A549 (cell line): ENCODE measurements around the gene KRT40. TPM values are rescaled to one million over a fixed set of nuclear protein-coding genes. Genes with fewer than 3 reads are reported as not detected.

Experiments
- ATAC-seq, 2 experiments: fragments of 200-7000 bp in 1 of 2; fragments of >200 bp in 1 of 2; cut with Nextera tagmentation in 1 of 2; cut with Tn5 transposase in 1 of 2; 3 replicates each; pipeline versions ENCODE4 v1.8.0 to v1.9.1; 2018 to 2020; ENCODE audit warnings: mild to moderate bottlenecking in 1 of 2, moderate library complexity in 1 of 2
- CTCF ChIA-PET: fragments of 300-600 bp; sonication (Branson Sonifier 250); formaldehyde crosslinking; extraction: SDS; loops from one replicate; lab custom pipeline; 2021; ENCODE audit warnings: antibody characterized with exemption, inconsistent platforms; lab: Yijun Ruan, JAX
- POLR2A ChIA-PET: fragments of 350-600 bp; formaldehyde crosslinking; extraction: SDS; loops from one replicate; lab custom pipeline; 2021; ENCODE audit warnings: antibody characterized with exemption, inconsistent platforms; lab: Yijun Ruan, JAX
- DNase-seq, 2 experiments: peaks; one replicate each; pipeline versions ENCODE4 v3.0.0 to v3.0.0-alpha.2; 2011 to 2016; ENCODE audit warnings: low read depth in 1 of 2, low spot score in 1 of 2
- FAIRE-seq: peaks from 2 replicates; lab custom pipeline; 2011; peaks lifted over from hg19 to GRCh38; lab: Jason Lieb, UNC
- H3K27ac ChIP-seq, 2 experiments: fragments of >200 bp; sonication (Bioruptor Twin); formaldehyde crosslinking; 3 replicates each; pipeline ENCODE4 v1.5.1; 2016 to 2017
- H3K4me1 ChIP-seq: fragments of >200 bp; sonication (Bioruptor Twin); formaldehyde crosslinking; 3 replicates; pipeline ENCODE4 v1.6.1; 2016
- H3K4me2 ChIP-seq: fragments of >200 bp; sonication (Bioruptor Twin); formaldehyde crosslinking; 3 replicates; pipeline ENCODE4 v1.6.1; 2016
- H3K4me3 ChIP-seq: fragments of >200 bp; sonication (Bioruptor Twin); formaldehyde crosslinking; 3 replicates; pipeline ENCODE4 v1.5.1; 2016
- H3K9me3 ChIP-seq: fragments of >200 bp; sonication (Bioruptor Twin); formaldehyde crosslinking; 3 replicates; pipeline ENCODE4 v1.6.1; 2016
- BHLHE40 ChIP-seq: IDR thresholded peaks from 2 replicates; pipeline ENCODE4 v1.6.1; 2012; ENCODE audit warnings: low read depth, low read length, inconsistent platforms
- CBX2 ChIP-seq: fragments of 200-600 bp; sonication (generic); IDR thresholded peaks from 2 replicates; pipeline ENCODE4 v1.6.1; 2016; ENCODE audit warnings: low read depth, mild to moderate bottlenecking, borderline replicate concordance
- EHMT2 ChIP-seq: fragments of 200-600 bp; sonication (generic); IDR thresholded peaks from 2 replicates; pipeline ENCODE4 v1.6.1; 2016; ENCODE audit warnings: antibody characterized with exemption, low read depth, mild to moderate bottlenecking, moderate library complexity
- EP300 ChIP-seq, 2 experiments: fragments of >200 bp; sonication (Bioruptor Twin); formaldehyde crosslinking; IDR thresholded peaks; 2 replicates in 1 of 2; 3 replicates in 1 of 2; pipeline ENCODE4 v1.6.1; 2016 to 2017
- ESRRA ChIP-seq: fragments of 150-350 bp; IDR thresholded peaks from 2 replicates; pipeline ENCODE4 v1.6.1; 2014; ENCODE audit warnings: mild to moderate bottlenecking, low read length, borderline replicate concordance
- FOSB ChIP-seq: fragments of 250-450 bp; sonication (Bioruptor Pico); IDR thresholded peaks from 2 replicates; pipeline ENCODE4 v1.5.0; 2020; ENCODE audit warnings: mild to moderate bottlenecking, moderate library complexity
- FOXS1 ChIP-seq: fragments of 250-450 bp; sonication (Bioruptor Pico); IDR thresholded peaks from 2 replicates; pipeline ENCODE4 v1.5.0; 2020; ENCODE audit warnings: mild to moderate bottlenecking, moderate library complexity
- GATA3 ChIP-seq: IDR thresholded peaks from 2 replicates; pipeline ENCODE4 v1.6.1; 2012; ENCODE audit warnings: borderline replicate concordance
- HDAC2 ChIP-seq: fragments of 200-600 bp; sonication (generic); IDR thresholded peaks from 2 replicates; pipeline ENCODE4 v1.6.1; 2016
- HOXB13 ChIP-seq: fragments of 250-450 bp; sonication (Bioruptor Pico); IDR thresholded peaks from 2 replicates; pipeline ENCODE4 v1.5.0; 2020; ENCODE audit warnings: low read depth, mild to moderate bottlenecking, moderate library complexity
- JUN ChIP-seq, 2 experiments: fragments of >200 bp; sonication (Bioruptor Twin); formaldehyde crosslinking; IDR thresholded peaks; 2 replicates in 1 of 2; 3 replicates in 1 of 2; pipeline ENCODE4 v1.6.1; 2016 to 2017
- MAFK ChIP-seq: fragments of 450-650 bp; IDR thresholded peaks from 2 replicates; pipeline ENCODE4 v1.6.1; 2014; ENCODE audit not compliant: partially characterized antibody
- MAZ ChIP-seq: fragments of 150-350 bp; IDR thresholded peaks from 2 replicates; pipeline ENCODE4 v1.6.1; 2014; ENCODE audit warnings: antibody characterized with exemption, low read depth, low read length, borderline replicate concordance
- MYC ChIP-seq: IDR thresholded peaks from 2 replicates; pipeline ENCODE4 v1.6.1; 2012; ENCODE audit warnings: mild to moderate bottlenecking, inconsistent platforms, low read length, improper control_type of control experiment, borderline replicate concordance
- PHF8 ChIP-seq: fragments of 200-600 bp; sonication (generic); IDR thresholded peaks from 2 replicates; pipeline ENCODE4 v1.6.1; 2016; ENCODE audit warnings: low read depth, mild to moderate bottlenecking, antibody characterized with exemption, moderate library complexity, borderline replicate concordance
- POLR2AphosphoS2 ChIP-seq: conservative IDR thresholded peaks from 2 replicates; pipeline ENCODE4 v1.6.1; 2012; ENCODE audit warnings: low read length, improper control_type of control experiment, inconsistent platforms
- SREBF2 ChIP-seq: fragments of 450-650 bp; IDR thresholded peaks from 2 replicates; pipeline ENCODE4 v1.6.1; 2014; ENCODE audit warnings: mild to moderate bottlenecking, moderate library complexity
- ZNF302 ChIP-seq: fragments of 250-450 bp; sonication (Bioruptor Pico); IDR thresholded peaks from 2 replicates; pipeline ENCODE4 v1.9.0; 2021; ENCODE audit warnings: inconsistent platforms, mild to moderate bottlenecking, moderate library complexity
- WGBS: methylation state at CpG from one replicate; pipeline ENCODE4 v1.1.6; 2017; ENCODE audit errors: missing lambda C conversion rate; 5-methylcytosine and 5-hydroxymethylcytosine counted together
- polyA plus RNA-seq, 4 experiments: library from polyadenylated mRNA; depleted of rRNA in 3 of 4; stranded (reverse); fragments of >200 nt; fragmentation: RNase III in 1 of 4; extraction: RNeasy Plus Mini Kit Qiagen cat#74134 plus additional on column Dnase treatment in 1 of 4; gene quantifications; 2 replicates in 3 of 4; 3 replicates in 1 of 4; pipeline ENCODE4 v1.2.3, GENCODE V29; 2011 to 2017
- TF ChIP-seq, protein P1 (sequence below): IDR thresholded peaks from 2 replicates; pipeline ENCODE4 v1.6.1; 2012; ENCODE audit warnings: low read depth, borderline replicate concordance
- TF ChIP-seq, protein P2 (sequence below): fragments of 200-600 bp; sonication (generic); IDR thresholded peaks from 2 replicates; pipeline ENCODE4 v1.6.1; 2016; ENCODE audit warnings: antibody characterized with exemption, mild to moderate bottlenecking, moderate library complexity
- TF ChIP-seq, protein P3 (sequence below): fragments of 250-450 bp; sonication (Bioruptor Pico); IDR thresholded peaks from 2 replicates; pipeline ENCODE4 v1.5.0; 2021; ENCODE audit warnings: mild to moderate bottlenecking, moderate library complexity, borderline replicate concordance
- TF ChIP-seq, protein P4 (sequence below): fragments of 250-450 bp; sonication (Bioruptor Pico); IDR thresholded peaks from 2 replicates; pipeline ENCODE4 v1.5.0; 2020; ENCODE audit warnings: low read depth, mild to moderate bottlenecking, moderate library complexity
- TF ChIP-seq, protein P5 (sequence below): fragments of >200 bp; sonication (Bioruptor Twin); formaldehyde crosslinking; IDR thresholded peaks from 3 replicates; pipeline ENCODE4 v1.5.1; 2016

KRT40 gene
- polyA plus RNA-seq, 2 of the 4 experiments (the other 2 are of a cell fraction), result not detected

DNA sequence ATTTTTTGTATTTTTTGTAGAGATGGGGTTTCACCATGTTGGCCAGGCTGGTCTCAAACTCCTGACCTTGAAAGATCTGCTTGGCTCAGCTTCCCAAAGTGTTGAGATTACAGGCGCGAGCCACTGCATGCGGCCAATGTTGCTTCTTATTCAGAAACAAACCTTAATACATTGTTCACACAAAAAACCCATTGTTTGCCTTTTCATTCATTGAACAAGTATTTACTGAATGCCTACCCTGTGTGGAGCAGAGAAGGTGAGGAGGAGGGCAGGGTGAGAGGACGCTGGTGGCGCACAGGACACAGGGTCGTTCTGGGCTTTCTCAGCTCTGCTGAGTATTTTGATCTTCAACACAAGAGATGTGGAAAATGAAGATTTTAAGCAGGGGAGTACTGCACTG, 38.7 kb downstream of the KRT40 start:
- POLR2A ChIA-PET, result no interaction called here
- no peak overlapping the region for H3K27ac ChIP-seq
- 0 out of 3 replicates have a peak, but pooled peaks cover 5% of the 10 kb centered on the region for H3K4me1 ChIP-seq
- DNase-seq, result no peak
- no peak for ATAC-seq
- no peak overlapping the region for H3K4me2 ChIP-seq
- WGBS, result 83% methylated on average over 6 of the region's 6 CpGs
- TF ChIP-seq SREBF2 (no peak), MYC (no peak), HOXB13 (CRISPR knock-in tag) (no peak), EHMT2 (no peak), JUN (IDR thresholded peaks at IDR 0.05) (no peak), GATA3 (no peak), PHF8 (no peak), HDAC2 (no peak), MAZ (no peak)
- TF ChIP-seq, protein P1, sequence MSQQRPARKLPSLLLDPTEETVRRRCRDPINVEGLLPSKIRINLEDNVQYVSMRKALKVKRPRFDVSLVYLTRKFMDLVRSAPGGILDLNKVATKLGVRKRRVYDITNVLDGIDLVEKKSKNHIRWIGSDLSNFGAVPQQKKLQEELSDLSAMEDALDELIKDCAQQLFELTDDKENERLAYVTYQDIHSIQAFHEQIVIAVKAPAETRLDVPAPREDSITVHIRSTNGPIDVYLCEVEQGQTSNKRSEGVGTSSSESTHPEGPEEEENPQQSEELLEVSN, result no peak
- TF ChIP-seq, protein P2, sequence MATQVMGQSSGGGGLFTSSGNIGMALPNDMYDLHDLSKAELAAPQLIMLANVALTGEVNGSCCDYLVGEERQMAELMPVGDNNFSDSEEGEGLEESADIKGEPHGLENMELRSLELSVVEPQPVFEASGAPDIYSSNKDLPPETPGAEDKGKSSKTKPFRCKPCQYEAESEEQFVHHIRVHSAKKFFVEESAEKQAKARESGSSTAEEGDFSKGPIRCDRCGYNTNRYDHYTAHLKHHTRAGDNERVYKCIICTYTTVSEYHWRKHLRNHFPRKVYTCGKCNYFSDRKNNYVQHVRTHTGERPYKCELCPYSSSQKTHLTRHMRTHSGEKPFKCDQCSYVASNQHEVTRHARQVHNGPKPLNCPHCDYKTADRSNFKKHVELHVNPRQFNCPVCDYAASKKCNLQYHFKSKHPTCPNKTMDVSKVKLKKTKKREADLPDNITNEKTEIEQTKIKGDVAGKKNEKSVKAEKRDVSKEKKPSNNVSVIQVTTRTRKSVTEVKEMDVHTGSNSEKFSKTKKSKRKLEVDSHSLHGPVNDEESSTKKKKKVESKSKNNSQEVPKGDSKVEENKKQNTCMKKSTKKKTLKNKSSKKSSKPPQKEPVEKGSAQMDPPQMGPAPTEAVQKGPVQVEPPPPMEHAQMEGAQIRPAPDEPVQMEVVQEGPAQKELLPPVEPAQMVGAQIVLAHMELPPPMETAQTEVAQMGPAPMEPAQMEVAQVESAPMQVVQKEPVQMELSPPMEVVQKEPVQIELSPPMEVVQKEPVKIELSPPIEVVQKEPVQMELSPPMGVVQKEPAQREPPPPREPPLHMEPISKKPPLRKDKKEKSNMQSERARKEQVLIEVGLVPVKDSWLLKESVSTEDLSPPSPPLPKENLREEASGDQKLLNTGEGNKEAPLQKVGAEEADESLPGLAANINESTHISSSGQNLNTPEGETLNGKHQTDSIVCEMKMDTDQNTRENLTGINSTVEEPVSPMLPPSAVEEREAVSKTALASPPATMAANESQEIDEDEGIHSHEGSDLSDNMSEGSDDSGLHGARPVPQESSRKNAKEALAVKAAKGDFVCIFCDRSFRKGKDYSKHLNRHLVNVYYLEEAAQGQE, result no peak
- TF ChIP-seq, protein P3, sequence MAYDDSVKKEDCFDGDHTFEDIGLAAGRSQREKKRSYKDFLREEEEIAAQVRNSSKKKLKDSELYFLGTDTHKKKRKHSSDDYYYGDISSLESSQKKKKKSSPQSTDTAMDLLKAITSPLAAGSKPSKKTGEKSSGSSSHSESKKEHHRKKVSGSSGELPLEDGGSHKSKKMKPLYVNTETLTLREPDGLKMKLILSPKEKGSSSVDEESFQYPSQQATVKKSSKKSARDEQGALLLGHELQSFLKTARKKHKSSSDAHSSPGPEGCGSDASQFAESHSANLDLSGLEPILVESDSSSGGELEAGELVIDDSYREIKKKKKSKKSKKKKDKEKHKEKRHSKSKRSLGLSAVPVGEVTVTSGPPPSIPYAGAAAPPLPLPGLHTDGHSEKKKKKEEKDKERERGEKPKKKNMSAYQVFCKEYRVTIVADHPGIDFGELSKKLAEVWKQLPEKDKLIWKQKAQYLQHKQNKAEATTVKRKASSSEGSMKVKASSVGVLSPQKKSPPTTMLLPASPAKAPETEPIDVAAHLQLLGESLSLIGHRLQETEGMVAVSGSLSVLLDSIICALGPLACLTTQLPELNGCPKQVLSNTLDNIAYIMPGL (CRISPR knock-in tag), result no peak
- TF ChIP-seq, all 56 proteins: peak for 0
- no peak for FAIRE-seq
- Histone ChIP-seq H3K9me3 (no peaks in the 10 kb centered on the region), H3K4me3 (no peak overlapping the region)
- CTCF ChIA-PET, result no interaction called here

DNA sequence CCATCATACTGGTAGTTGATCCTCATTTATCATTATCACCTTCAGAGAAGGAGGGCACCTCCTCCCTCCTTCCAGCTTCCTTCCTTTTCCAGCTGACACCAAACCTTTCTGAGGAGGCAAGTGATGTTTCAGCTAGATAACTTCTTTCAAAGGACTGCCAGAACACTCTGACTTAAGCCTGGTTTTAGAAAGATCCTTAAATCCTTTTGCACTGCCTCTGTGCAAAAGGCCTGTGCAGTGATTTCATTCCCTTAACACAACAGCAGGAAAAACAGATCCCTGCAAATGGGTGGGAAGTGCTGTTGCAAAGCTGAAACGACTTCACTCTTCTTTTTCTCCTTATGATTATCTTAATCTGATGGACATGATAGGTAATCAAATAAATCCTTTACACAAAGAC, 39.6 kb downstream of the KRT40 start:
- TF ChIP-seq MAFK (no peak), ZNF302 (CRISPR knock-in tag) (no peak), BHLHE40 (no peak), FOSB (CRISPR knock-in tag) (no peak), POLR2AphosphoS2 (no peak), EP300 (IDR thresholded peaks at IDR 0.05) (no peak)
- H3K4me2 ChIP-seq, result no peak overlapping the region
- H3K4me1 ChIP-seq, result 0 out of 3 replicates have a peak, but pooled peaks cover 3% of the 10 kb centered on the region
- no peak overlapping the region for H3K4me3 ChIP-seq
- peak; percentile 65 for FAIRE-seq
- 5% methylated on average over 1 of the region's 1 CpG for WGBS
- no peak for DNase-seq
- no peaks in the 10 kb centered on the region for H3K9me3 ChIP-seq
- ChIA-PET CTCF (interaction anchor here (0.8 to 1.0 kb wide), 4 partner anchors 11 to 718 kb away, joined by 3 to 7 read pairs (median 3); no protein-coding TSS in a partner anchor), POLR2A (no interaction called here)
- H3K27ac ChIP-seq, result no peak overlapping the region
- no peak for ATAC-seq

DNA sequence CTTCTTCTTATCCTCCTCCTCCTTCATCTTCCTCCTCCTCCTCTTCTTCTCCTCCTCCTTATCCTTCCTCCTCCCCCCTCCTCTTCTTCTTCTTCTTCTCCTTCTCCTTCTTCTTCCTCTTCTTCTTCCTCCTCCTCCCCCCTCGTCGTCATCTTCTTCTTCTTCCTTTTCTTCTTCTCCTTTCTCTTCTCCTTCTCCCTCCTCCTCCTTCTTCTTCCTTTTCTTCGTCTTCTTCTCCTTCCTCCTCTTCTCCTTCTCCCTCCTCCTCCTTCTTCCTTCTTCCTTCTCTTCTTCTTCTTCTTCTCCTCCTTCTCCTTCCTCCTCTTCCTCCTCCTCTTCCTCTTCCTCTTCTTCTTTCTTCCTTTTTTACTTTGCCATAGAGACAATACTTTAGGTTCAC, 41.6 kb downstream of the KRT40 start:
- H3K4me1 ChIP-seq, result no peaks in the 10 kb centered on the region
- POLR2A ChIA-PET, result no interaction called here
- no peak for TF ChIP-seq HDAC2
- no peak for TF ChIP-seq CBX2
- TF ChIP-seq, protein P3 (CRISPR knock-in tag), result no peak
- TF ChIP-seq ESRRA, result no peak
- TF ChIP-seq, protein P4, sequence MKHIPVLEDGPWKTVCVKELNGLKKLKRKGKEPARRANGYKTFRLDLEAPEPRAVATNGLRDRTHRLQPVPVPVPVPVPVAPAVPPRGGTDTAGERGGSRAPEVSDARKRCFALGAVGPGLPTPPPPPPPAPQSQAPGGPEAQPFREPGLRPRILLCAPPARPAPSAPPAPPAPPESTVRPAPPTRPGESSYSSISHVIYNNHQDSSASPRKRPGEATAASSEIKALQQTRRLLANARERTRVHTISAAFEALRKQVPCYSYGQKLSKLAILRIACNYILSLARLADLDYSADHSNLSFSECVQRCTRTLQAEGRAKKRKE, result no peak
- no peak for TF ChIP-seq POLR2AphosphoS2
- TF ChIP-seq, protein P5, sequence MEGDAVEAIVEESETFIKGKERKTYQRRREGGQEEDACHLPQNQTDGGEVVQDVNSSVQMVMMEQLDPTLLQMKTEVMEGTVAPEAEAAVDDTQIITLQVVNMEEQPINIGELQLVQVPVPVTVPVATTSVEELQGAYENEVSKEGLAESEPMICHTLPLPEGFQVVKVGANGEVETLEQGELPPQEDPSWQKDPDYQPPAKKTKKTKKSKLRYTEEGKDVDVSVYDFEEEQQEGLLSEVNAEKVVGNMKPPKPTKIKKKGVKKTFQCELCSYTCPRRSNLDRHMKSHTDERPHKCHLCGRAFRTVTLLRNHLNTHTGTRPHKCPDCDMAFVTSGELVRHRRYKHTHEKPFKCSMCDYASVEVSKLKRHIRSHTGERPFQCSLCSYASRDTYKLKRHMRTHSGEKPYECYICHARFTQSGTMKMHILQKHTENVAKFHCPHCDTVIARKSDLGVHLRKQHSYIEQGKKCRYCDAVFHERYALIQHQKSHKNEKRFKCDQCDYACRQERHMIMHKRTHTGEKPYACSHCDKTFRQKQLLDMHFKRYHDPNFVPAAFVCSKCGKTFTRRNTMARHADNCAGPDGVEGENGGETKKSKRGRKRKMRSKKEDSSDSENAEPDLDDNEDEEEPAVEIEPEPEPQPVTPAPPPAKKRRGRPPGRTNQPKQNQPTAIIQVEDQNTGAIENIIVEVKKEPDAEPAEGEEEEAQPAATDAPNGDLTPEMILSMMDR, result no peak
- TF ChIP-seq FOXS1, result no peak

More for the DNA sequence above, 41.6 kb downstream of the KRT40 start:
- no peaks in the 10 kb centered on the region for H3K9me3 ChIP-seq
- DNase-seq (no peak), ATAC-seq (no peak), FAIRE-seq (no peak)
- H3K27ac ChIP-seq, result no peak overlapping the region
- CTCF ChIA-PET, result interaction anchor here (1.1 kb wide), 1 partner anchor 706 kb away, joined by 4 read pairs; no protein-coding TSS in a partner anchor
- WGBS, result 82% methylated on average over 3 of the region's 3 CpGs
- H3K4me3 ChIP-seq, result no peak overlapping the region
- H3K4me2 ChIP-seq, result no peak overlapping the region
